HepG2 (cell line): ENCODE measurements around the gene KMT2E. TPM values are rescaled to one million over a fixed set of nuclear protein-coding genes. Genes with fewer than 3 reads are reported as not detected.
A peak's percentile ranks its signal among the peaks of the same experiment; 100 is the strongest.

Experiments
- CHD2 ChIP-seq: IDR thresholded peaks from 2 replicates; pipeline ENCODE4 v1.6.1; 2011; ENCODE audit warnings: low read depth, low read length, improper control_type of control experiment
- ESRRA ChIP-seq: sonication (generic); formaldehyde crosslinking; IDR thresholded peaks from 2 replicates; pipeline ENCODE4 v1.5.1; 2020; ENCODE audit warnings: mild to moderate bottlenecking, low read depth, missing genetic modification reagents
- HNF4G ChIP-seq, 2 experiments: sonication (generic) in 1 of 2; formaldehyde crosslinking in 1 of 2; IDR thresholded peaks; 2 replicates each; pipeline versions ENCODE4 v1.4.0 to v1.6.1; 2011 to 2020; ENCODE audit warnings: borderline replicate concordance in 2 of 2, low read depth in 2 of 2, mild to moderate bottlenecking in 2 of 2, low read length in 1 of 2, missing genetic modification reagents in 1 of 2, moderate library complexity in 1 of 2
- NKX3-1 ChIP-seq: sonication (generic); formaldehyde crosslinking; IDR thresholded peaks from 2 replicates; pipeline ENCODE4 v1.5.0; 2020; ENCODE audit warnings: missing genetic modification reagents
- NONO ChIP-seq, 2 experiments: fragments of 450-650 bp in 1 of 2; sonication (generic) in 1 of 2; formaldehyde crosslinking in 1 of 2; IDR thresholded peaks in 1 of 2; conservative IDR thresholded peaks in 1 of 2; 2 replicates each; pipeline versions ENCODE4 v1.6.1 to v1.8.0; 2017 to 2022; ENCODE audit warnings: mild to moderate bottlenecking in 1 of 2, missing genetic modification reagents in 1 of 2, moderate library complexity in 1 of 2
- ZBTB7B ChIP-seq: sonication (generic); formaldehyde crosslinking; IDR thresholded peaks from 2 replicates; pipeline ENCODE4 v1.4.0; 2020; ENCODE audit warnings: missing genetic modification reagents
- ZFYVE20 ChIP-seq: sonication (generic); formaldehyde crosslinking; IDR thresholded peaks from 2 replicates; pipeline ENCODE4 v1.8.0; 2023; ENCODE audit warnings: low read depth, mild to moderate bottlenecking, moderate library complexity, missing genetic modification reagents, borderline replicate concordance
- ZNF24 ChIP-seq: fragments of 450-650 bp; IDR thresholded peaks from 2 replicates; pipeline ENCODE4 v1.6.1; 2017; ENCODE audit warnings: antibody characterized with exemption, mild to moderate bottlenecking
- ZNF546 ChIP-seq: sonication (generic); formaldehyde crosslinking; conservative IDR thresholded peaks from 2 replicates; pipeline ENCODE4 v1.8.1; 2023; ENCODE audit warnings: mild to moderate bottlenecking, missing genetic modification reagents
- ZNF607 ChIP-seq: sonication (generic); formaldehyde crosslinking; IDR thresholded peaks from 2 replicates; pipeline ENCODE4 v1.5.1; 2020; ENCODE audit warnings: missing genetic modification reagents, mild to moderate bottlenecking, borderline replicate concordance
- polyA plus RNA-seq, 8 experiments: library from polyadenylated mRNA; depleted of rRNA in 3 of 8; stranded (reverse) in 7 of 8; unstranded in 1 of 8; fragments of >200 nt; fragmentation: Illumina TruSeq in 4 of 8; extraction: Trizol in 4 of 8; gene quantifications; 2 replicates each; pipeline versions ENCODE4 v1.2.1 to v1.2.3, GENCODE V29; 2011 to 2016; ENCODE audit warnings: low read depth in 4 of 8, missing spikeins in 1 of 8, mixed read lengths in 1 of 8; ENCODE audit not compliant: insufficient read depth in 1 of 8
- total RNA-seq, 5 experiments: library from RNA; depleted of rRNA; stranded (reverse); fragments of >200 nt; fragmentation: Illumina TruSeq; extraction: Trizol; gene quantifications; 2 replicates each; pipeline ENCODE4 v1.2.3, GENCODE V29; 2016; ENCODE audit warnings: low read depth in 1 of 5
- TF ChIP-seq, protein P1 (sequence below): sonication (generic); formaldehyde crosslinking; IDR thresholded peaks from 2 replicates; pipeline ENCODE4 v1.5.1; 2020; ENCODE audit warnings: missing genetic modification reagents, mild to moderate bottlenecking, borderline replicate concordance
- TF ChIP-seq, protein P2 (sequence below): sonication (generic); formaldehyde crosslinking; IDR thresholded peaks from 2 replicates; pipeline ENCODE4 v1.4.0; 2020; ENCODE audit warnings: missing genetic modification reagents
- TF ChIP-seq, protein P3 (sequence below): sonication (generic); formaldehyde crosslinking; IDR thresholded peaks from 2 replicates; pipeline ENCODE4 v1.4.0; 2020; ENCODE audit warnings: mild to moderate bottlenecking, missing genetic modification reagents
- TF ChIP-seq, protein P4 (sequence below): sonication (generic); formaldehyde crosslinking; IDR thresholded peaks from 2 replicates; pipeline ENCODE4 v1.9.0; 2022; ENCODE audit warnings: missing genetic modification reagents, mild to moderate bottlenecking, borderline replicate concordance

KMT2E gene
- total and polyA plus RNA-seq, 2 of the 13 experiments (the other 11 are each of a cell fraction or from before 2014, with no cell fraction given) = 6.3 to 24.4 TPM

DNA sequence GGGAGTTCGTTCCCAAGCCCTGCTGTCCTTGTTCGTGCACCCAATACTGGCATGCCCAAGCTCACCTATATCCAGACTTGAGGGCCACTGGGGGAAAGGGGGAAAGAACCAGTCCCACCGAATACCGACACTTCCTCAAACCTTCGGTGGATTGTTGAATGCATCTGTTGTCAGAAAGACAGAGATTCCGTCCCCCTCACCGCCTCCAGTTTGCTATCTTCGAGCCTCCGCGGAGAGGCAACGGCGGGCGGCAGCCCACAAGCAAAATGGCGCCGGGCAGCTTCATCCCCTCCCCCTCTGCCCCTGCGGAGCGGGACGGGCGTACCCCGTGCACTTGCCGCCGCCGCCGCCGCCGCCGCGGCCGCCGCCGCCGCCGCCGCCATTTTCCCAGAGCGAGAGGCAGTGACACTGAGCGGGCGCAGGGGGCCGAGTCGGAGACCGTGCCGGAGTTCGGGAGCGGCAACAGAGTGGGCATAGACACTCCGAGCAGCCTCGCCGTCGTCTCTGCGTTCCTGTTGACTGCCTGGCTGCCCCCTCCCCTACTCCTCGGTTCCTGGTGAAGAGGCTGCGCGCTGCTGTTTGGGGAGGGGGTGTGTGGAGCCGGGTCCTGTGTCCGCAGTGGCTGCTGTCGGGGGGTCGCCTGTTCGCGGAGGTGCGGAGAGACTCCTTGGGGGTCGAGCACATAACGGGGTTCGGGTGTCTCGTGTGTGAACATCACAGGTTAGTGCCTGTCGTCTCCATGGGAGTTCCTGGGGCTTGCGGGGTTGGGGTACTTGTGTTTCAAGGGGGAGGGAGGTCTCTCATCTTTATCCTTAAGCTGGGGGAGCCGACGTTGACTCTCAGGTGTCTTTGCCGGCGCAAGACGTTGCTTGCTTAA is at the start of gene KMT2E (continued):
- TF ChIP-seq, protein P1, sequence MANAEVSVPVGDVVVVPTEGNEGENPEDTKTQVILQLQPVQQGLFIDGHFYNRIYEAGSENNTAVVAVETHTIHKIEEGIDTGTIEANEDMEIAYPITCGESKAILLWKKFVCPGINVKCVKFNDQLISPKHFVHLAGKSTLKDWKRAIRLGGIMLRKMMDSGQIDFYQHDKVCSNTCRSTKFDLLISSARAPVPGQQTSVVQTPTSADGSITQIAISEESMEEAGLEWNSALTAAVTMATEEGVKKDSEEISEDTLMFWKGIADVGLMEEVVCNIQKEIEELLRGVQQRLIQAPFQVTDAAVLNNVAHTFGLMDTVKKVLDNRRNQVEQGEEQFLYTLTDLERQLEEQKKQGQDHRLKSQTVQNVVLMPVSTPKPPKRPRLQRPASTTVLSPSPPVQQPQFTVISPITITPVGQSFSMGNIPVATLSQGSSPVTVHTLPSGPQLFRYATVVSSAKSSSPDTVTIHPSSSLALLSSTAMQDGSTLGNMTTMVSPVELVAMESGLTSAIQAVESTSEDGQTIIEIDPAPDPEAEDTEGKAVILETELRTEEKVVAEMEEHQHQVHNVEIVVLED = peak; percentile 61; the same call in 1 of the 2 replicates
- TF ChIP-seq ZNF607 (CRISPR knock-in tag) (0 out of 2 replicates have a peak, but pooled peaks have one; percentile 15), ZBTB7B (CRISPR knock-in tag) (0 out of 2 replicates have a peak, but pooled peaks have one; percentile 20), ZNF546 (CRISPR knock-in tag) (0 out of 2 replicates have a peak, but pooled peaks have one; percentile 36), HNF4G (IDR thresholded peaks at IDR 0.05; ENCODE audit: borderline replicate concordance, low read depth, low read length) (peak; percentile 13; the same call in 1 of the 2 replicates), HNF4G (CRISPR knock-in tag; IDR thresholded peaks at IDR 0.05; ENCODE audit: borderline replicate concordance, low read depth) (peak; percentile 36; the same call in 1 of the 2 replicates), ZFYVE20 (CRISPR knock-in tag) (no peak), NKX3-1 (CRISPR knock-in tag) (peak; percentile 10; the same call in 1 of the 2 replicates), ESRRA (CRISPR knock-in tag) (no peak), NONO (IDR thresholded peaks at IDR 0.05) (no peak), NONO (CRISPR knock-in tag; conservative IDR thresholded peaks at IDR 0.05) (0 out of 2 replicates have a peak, but pooled peaks have one; percentile 30), ZNF24 (0 out of 2 replicates have a peak, but pooled peaks have one; percentile 50), CHD2 (peak; percentile 64)
- TF ChIP-seq, protein P2, sequence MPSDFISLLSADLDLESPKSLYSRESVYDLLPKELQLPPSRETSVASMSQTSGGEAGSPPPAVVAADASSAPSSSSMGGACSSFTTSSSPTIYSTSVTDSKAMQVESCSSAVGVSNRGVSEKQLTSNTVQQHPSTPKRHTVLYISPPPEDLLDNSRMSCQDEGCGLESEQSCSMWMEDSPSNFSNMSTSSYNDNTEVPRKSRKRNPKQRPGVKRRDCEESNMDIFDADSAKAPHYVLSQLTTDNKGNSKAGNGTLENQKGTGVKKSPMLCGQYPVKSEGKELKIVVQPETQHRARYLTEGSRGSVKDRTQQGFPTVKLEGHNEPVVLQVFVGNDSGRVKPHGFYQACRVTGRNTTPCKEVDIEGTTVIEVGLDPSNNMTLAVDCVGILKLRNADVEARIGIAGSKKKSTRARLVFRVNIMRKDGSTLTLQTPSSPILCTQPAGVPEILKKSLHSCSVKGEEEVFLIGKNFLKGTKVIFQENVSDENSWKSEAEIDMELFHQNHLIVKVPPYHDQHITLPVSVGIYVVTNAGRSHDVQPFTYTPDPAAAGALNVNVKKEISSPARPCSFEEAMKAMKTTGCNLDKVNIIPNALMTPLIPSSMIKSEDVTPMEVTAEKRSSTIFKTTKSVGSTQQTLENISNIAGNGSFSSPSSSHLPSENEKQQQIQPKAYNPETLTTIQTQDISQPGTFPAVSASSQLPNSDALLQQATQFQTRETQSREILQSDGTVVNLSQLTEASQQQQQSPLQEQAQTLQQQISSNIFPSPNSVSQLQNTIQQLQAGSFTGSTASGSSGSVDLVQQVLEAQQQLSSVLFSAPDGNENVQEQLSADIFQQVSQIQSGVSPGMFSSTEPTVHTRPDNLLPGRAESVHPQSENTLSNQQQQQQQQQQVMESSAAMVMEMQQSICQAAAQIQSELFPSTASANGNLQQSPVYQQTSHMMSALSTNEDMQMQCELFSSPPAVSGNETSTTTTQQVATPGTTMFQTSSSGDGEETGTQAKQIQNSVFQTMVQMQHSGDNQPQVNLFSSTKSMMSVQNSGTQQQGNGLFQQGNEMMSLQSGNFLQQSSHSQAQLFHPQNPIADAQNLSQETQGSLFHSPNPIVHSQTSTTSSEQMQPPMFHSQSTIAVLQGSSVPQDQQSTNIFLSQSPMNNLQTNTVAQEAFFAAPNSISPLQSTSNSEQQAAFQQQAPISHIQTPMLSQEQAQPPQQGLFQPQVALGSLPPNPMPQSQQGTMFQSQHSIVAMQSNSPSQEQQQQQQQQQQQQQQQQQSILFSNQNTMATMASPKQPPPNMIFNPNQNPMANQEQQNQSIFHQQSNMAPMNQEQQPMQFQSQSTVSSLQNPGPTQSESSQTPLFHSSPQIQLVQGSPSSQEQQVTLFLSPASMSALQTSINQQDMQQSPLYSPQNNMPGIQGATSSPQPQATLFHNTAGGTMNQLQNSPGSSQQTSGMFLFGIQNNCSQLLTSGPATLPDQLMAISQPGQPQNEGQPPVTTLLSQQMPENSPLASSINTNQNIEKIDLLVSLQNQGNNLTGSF = 0 out of 2 replicates have a peak, but pooled peaks have one; percentile 35
- TF ChIP-seq, protein P3, sequence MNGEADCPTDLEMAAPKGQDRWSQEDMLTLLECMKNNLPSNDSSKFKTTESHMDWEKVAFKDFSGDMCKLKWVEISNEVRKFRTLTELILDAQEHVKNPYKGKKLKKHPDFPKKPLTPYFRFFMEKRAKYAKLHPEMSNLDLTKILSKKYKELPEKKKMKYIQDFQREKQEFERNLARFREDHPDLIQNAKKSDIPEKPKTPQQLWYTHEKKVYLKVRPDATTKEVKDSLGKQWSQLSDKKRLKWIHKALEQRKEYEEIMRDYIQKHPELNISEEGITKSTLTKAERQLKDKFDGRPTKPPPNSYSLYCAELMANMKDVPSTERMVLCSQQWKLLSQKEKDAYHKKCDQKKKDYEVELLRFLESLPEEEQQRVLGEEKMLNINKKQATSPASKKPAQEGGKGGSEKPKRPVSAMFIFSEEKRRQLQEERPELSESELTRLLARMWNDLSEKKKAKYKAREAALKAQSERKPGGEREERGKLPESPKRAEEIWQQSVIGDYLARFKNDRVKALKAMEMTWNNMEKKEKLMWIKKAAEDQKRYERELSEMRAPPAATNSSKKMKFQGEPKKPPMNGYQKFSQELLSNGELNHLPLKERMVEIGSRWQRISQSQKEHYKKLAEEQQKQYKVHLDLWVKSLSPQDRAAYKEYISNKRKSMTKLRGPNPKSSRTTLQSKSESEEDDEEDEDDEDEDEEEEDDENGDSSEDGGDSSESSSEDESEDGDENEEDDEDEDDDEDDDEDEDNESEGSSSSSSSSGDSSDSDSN (CRISPR knock-in tag) = 0 out of 2 replicates have a peak, but pooled peaks have one; percentile 42
- TF ChIP-seq, protein P4, sequence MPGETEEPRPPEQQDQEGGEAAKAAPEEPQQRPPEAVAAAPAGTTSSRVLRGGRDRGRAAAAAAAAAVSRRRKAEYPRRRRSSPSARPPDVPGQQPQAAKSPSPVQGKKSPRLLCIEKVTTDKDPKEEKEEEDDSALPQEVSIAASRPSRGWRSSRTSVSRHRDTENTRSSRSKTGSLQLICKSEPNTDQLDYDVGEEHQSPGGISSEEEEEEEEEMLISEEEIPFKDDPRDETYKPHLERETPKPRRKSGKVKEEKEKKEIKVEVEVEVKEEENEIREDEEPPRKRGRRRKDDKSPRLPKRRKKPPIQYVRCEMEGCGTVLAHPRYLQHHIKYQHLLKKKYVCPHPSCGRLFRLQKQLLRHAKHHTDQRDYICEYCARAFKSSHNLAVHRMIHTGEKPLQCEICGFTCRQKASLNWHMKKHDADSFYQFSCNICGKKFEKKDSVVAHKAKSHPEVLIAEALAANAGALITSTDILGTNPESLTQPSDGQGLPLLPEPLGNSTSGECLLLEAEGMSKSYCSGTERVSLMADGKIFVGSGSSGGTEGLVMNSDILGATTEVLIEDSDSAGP (CRISPR knock-in tag) = no peak; the same call in 1 of the 2 replicates
